ENCODE results near the gene B4GALT3.

Gene B4GALT3

GRCh38 chr1:161122967-161123366 is 54.3 kb downstream of the B4GALT3 start:
- no peak for DNase-seq (ENCODE audit: low read depth)

GRCh38 chr1:161121834-161122233 is 55.5 kb downstream of the B4GALT3 start:
- DNase-seq (ENCODE audit: low read depth): no peak

Measured in activated T-cell treated with anti-CD3 and anti-CD28 coated beads for 48 hours (primary cell).